Neural cell (in vitro differentiated cells): Measurements from ENCODE around the gene RMP24.
"Not testable (repeated sequence)": the region's sequence is repeated elsewhere in the genome, so short reads cannot be mapped to it uniquely, and the experiment has no call there.

ENCODE experiments used
- H2AFZ ChIP-seq: fragments of 200-600, 300-800 bp; sonication (generic), shearing (Covaris generic); 2 replicates; pipeline ENCODE4 v1.6.0; 2014; ENCODE audit warnings: low read depth, mild to moderate bottlenecking, antibody characterized with exemption, low read length, moderate library complexity
- H3F3A ChIP-seq: fragments of 200-600 bp; shearing (Covaris generic); 2 replicates; pipeline ENCODE4 v1.6.1; 2016; ENCODE audit warnings: mild to moderate bottlenecking, moderate library complexity, mixed read lengths, antibody characterized with exemption, low read length; ENCODE audit not compliant: insufficient read depth, poor library complexity, severe bottlenecking
- H3K27ac ChIP-seq: fragments of 200-600, 300-800 bp; sonication (generic), shearing (Covaris generic); 2 replicates; pipeline ENCODE4 v1.5.1; 2014; ENCODE audit warnings: mild to moderate bottlenecking, low read length, moderate library complexity
- H3K27me3 ChIP-seq: fragments of 300-800, 200-600 bp; sonication (generic), shearing (Covaris generic); 2 replicates; pipeline ENCODE4 v1.6.0; 2014; ENCODE audit warnings: mild to moderate bottlenecking, low read depth, low read length, moderate library complexity; ENCODE audit not compliant: insufficient read depth
- H3K36me3 ChIP-seq: fragments of 300-800, 200-600 bp; sonication (generic), shearing (Covaris generic); 2 replicates; pipeline ENCODE4 v1.5.1; 2014; ENCODE audit warnings: mild to moderate bottlenecking, antibody characterized with exemption, low read length, moderate library complexity; ENCODE audit not compliant: insufficient read depth
- H3K4me2 ChIP-seq: fragments of 300-800, 200-600 bp; sonication (generic), shearing (Covaris generic); 2 replicates; pipeline ENCODE4 v1.6.0; 2014; ENCODE audit warnings: mild to moderate bottlenecking, low read length
- H3K4me3 ChIP-seq: fragments of 300-800, 200-600 bp; sonication (generic), shearing (Covaris generic); 2 replicates; pipeline ENCODE4 v1.5.1; 2014; ENCODE audit warnings: mild to moderate bottlenecking, low read length, moderate library complexity
- H3K79me2 ChIP-seq: fragments of 200-600 bp; shearing (Covaris generic); replicated peaks from 2 replicates; pipeline ENCODE4 v1.6.0; 2014; ENCODE audit warnings: mild to moderate bottlenecking, low read length, moderate library complexity; ENCODE audit not compliant: insufficient read depth
- H3K9ac ChIP-seq: fragments of 300-800, 200-600 bp; sonication (generic), shearing (Covaris generic); 2 replicates; pipeline ENCODE4 v1.6.1; 2016; ENCODE audit warnings: mild to moderate bottlenecking, low read length, mixed read lengths
- H3K9me2 ChIP-seq: fragments of 200-600 bp; shearing (Covaris generic); 2 replicates; pipeline ENCODE4 v1.6.1; 2016; ENCODE audit warnings: mild to moderate bottlenecking, low read length, mixed read lengths; ENCODE audit not compliant: insufficient read depth
- H3K9me3 ChIP-seq: fragments of 200-600, 300-800 bp; sonication (generic), shearing (Covaris generic); 2 replicates; pipeline ENCODE4 v1.6.1; 2016; ENCODE audit warnings: mild to moderate bottlenecking, mixed run types, low read length, moderate library complexity, mixed read lengths
- H4K20me1 ChIP-seq: fragments of 200-600 bp; shearing (Covaris generic); 2 replicates; pipeline ENCODE4 v1.6.1; 2016; ENCODE audit warnings: mild to moderate bottlenecking, mixed run types; ENCODE audit not compliant: insufficient read depth
- EP300 ChIP-seq: fragments of 450-650 bp; conservative IDR thresholded peaks from 2 replicates; pipeline ENCODE4 v1.6.1; 2014; ENCODE audit warnings: antibody characterized with exemption, mild to moderate bottlenecking, moderate library complexity; ENCODE audit not compliant: poor library complexity, severe bottlenecking
- EZH2 ChIP-seq: fragments of 200-600, 300-800 bp; shearing (Covaris generic), sonication (generic); IDR thresholded peaks from 2 replicates; pipeline ENCODE4 v1.6.1; 2014; ENCODE audit warnings: antibody characterized with exemption, low read length, borderline replicate concordance, mild to moderate bottlenecking; ENCODE audit not compliant: insufficient read depth, poor library complexity, severe bottlenecking
- MXI1 ChIP-seq: fragments of 450-650 bp; conservative IDR thresholded peaks from 2 replicates; pipeline ENCODE4 v1.6.1; 2014; ENCODE audit warnings: antibody characterized with exemption, mild to moderate bottlenecking; ENCODE audit not compliant: poor library complexity, severe bottlenecking
- POLR2AphosphoS5 ChIP-seq: IDR thresholded peaks from 2 replicates; pipeline ENCODE4 v1.6.1; 2012
- RAD21 ChIP-seq: fragments of 450-650 bp; conservative IDR thresholded peaks from 2 replicates; pipeline ENCODE4 v1.6.1; 2014; ENCODE audit warnings: antibody characterized with exemption, mild to moderate bottlenecking, moderate library complexity
- SMC3 ChIP-seq: fragments of 450-650 bp; conservative IDR thresholded peaks from 2 replicates; pipeline ENCODE4 v1.6.1; 2014; ENCODE audit warnings: antibody characterized with exemption, mild to moderate bottlenecking, moderate library complexity; ENCODE audit not compliant: poor library complexity
- TAF1 ChIP-seq: IDR thresholded peaks from 2 replicates; pipeline ENCODE4 v1.6.1; 2012; ENCODE audit warnings: low read depth
- TF ChIP-seq, protein P1 (sequence below): fragments of 450-650 bp; IDR thresholded peaks from 2 replicates; pipeline ENCODE4 v1.5.1; 2014; ENCODE audit warnings: antibody characterized with exemption, mild to moderate bottlenecking, moderate library complexity; ENCODE audit not compliant: poor library complexity, severe bottlenecking
- TF ChIP-seq, protein P2 (sequence below): IDR thresholded peaks from 2 replicates; pipeline ENCODE4 v1.6.1; 2012; ENCODE audit warnings: borderline replicate concordance

RMP24 gene

GRCh38 chr18:35962320-35962719 is 10.2 kb upstream of the RMP24 start:
- Histone ChIP-seq H3K9ac (no peak overlapping the region), H4K20me1 (no peaks in the 10 kb centered on the region), H3F3A (no peaks in the 10 kb centered on the region), H3K9me3 (no peaks in the 10 kb centered on the region), H3K4me2 (no peak overlapping the region), H3K36me3 (no peaks in the 10 kb centered on the region), H3K27ac (no peak overlapping the region), H3K79me2 (no peaks in the 10 kb centered on the region), H2AFZ (no peak overlapping the region), H3K9me2 (no peaks in the 10 kb centered on the region), H3K27me3 (no peaks in the 10 kb centered on the region), H3K4me3 (no peak overlapping the region)
- TF ChIP-seq, protein P1, sequence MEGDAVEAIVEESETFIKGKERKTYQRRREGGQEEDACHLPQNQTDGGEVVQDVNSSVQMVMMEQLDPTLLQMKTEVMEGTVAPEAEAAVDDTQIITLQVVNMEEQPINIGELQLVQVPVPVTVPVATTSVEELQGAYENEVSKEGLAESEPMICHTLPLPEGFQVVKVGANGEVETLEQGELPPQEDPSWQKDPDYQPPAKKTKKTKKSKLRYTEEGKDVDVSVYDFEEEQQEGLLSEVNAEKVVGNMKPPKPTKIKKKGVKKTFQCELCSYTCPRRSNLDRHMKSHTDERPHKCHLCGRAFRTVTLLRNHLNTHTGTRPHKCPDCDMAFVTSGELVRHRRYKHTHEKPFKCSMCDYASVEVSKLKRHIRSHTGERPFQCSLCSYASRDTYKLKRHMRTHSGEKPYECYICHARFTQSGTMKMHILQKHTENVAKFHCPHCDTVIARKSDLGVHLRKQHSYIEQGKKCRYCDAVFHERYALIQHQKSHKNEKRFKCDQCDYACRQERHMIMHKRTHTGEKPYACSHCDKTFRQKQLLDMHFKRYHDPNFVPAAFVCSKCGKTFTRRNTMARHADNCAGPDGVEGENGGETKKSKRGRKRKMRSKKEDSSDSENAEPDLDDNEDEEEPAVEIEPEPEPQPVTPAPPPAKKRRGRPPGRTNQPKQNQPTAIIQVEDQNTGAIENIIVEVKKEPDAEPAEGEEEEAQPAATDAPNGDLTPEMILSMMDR: no peak
- TF ChIP-seq TAF1: no peak
- TF ChIP-seq POLR2AphosphoS5: no peak
- TF ChIP-seq SMC3: no peak
- TF ChIP-seq EP300: no peak
- no peak for TF ChIP-seq EZH2
- TF ChIP-seq RAD21: no peak
- no peak for TF ChIP-seq MXI1
- TF ChIP-seq, protein P2, sequence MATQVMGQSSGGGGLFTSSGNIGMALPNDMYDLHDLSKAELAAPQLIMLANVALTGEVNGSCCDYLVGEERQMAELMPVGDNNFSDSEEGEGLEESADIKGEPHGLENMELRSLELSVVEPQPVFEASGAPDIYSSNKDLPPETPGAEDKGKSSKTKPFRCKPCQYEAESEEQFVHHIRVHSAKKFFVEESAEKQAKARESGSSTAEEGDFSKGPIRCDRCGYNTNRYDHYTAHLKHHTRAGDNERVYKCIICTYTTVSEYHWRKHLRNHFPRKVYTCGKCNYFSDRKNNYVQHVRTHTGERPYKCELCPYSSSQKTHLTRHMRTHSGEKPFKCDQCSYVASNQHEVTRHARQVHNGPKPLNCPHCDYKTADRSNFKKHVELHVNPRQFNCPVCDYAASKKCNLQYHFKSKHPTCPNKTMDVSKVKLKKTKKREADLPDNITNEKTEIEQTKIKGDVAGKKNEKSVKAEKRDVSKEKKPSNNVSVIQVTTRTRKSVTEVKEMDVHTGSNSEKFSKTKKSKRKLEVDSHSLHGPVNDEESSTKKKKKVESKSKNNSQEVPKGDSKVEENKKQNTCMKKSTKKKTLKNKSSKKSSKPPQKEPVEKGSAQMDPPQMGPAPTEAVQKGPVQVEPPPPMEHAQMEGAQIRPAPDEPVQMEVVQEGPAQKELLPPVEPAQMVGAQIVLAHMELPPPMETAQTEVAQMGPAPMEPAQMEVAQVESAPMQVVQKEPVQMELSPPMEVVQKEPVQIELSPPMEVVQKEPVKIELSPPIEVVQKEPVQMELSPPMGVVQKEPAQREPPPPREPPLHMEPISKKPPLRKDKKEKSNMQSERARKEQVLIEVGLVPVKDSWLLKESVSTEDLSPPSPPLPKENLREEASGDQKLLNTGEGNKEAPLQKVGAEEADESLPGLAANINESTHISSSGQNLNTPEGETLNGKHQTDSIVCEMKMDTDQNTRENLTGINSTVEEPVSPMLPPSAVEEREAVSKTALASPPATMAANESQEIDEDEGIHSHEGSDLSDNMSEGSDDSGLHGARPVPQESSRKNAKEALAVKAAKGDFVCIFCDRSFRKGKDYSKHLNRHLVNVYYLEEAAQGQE: no peak

GRCh38 chr18:35964319-35964718 is 8.2 kb upstream of the RMP24 start:
- Histone ChIP-seq H3K36me3 (no peaks in the 10 kb centered on the region), H3K9me3 (no peaks in the 10 kb centered on the region), H3K4me2 (no peak overlapping the region), H3K4me3 (no peak overlapping the region), H3F3A (no peaks in the 10 kb centered on the region), H4K20me1 (no peaks in the 10 kb centered on the region), H3K79me2 (no peaks in the 10 kb centered on the region), H2AFZ (no peak overlapping the region), H3K27me3 (no peaks in the 10 kb centered on the region), H3K27ac (no peak overlapping the region), H3K9ac (no peak overlapping the region), H3K9me2 (no peaks in the 10 kb centered on the region)
- TF ChIP-seq, protein P2: no peak
- TF ChIP-seq, protein P1: no peak
- TF ChIP-seq POLR2AphosphoS5: no peak
- TF ChIP-seq RAD21: no peak
- no peak for TF ChIP-seq EZH2
- TF ChIP-seq EP300: no peak
- TF ChIP-seq SMC3: no peak
- no peak for TF ChIP-seq MXI1
- no peak for TF ChIP-seq TAF1

DNA sequence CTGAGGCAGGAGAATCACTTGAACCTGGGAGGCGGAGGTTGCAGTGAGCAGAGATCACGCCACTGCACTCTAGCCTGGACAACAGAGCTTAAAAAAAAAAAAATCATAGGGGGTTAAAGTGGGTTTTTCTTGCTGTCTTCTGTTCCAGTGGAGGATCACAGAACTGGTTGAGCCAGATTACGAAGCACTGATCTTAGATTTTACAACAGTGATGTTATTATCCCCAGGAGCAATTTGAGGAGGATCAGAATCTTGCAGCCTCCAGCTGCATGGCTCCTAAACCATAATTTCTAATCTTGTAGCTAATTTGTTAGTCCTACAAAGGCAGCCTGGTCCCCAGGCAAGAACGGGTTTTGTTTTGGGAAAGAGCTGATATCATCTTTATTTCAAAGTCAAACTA is 4.6 kb upstream of the RMP24 start:
- H3F3A ChIP-seq, H3K27ac ChIP-seq, H3K79me2 ChIP-seq, H3K4me3 ChIP-seq, H4K20me1 ChIP-seq, H3K4me2 ChIP-seq, H3K36me3 ChIP-seq, H3K9me3 ChIP-seq, H3K27me3 ChIP-seq, H3K9ac ChIP-seq, H3K9me2 ChIP-seq, H2AFZ ChIP-seq: not testable (repeated sequence)
